ENCODE results near the gene NKD1.

Gene NKD1

DNA sequence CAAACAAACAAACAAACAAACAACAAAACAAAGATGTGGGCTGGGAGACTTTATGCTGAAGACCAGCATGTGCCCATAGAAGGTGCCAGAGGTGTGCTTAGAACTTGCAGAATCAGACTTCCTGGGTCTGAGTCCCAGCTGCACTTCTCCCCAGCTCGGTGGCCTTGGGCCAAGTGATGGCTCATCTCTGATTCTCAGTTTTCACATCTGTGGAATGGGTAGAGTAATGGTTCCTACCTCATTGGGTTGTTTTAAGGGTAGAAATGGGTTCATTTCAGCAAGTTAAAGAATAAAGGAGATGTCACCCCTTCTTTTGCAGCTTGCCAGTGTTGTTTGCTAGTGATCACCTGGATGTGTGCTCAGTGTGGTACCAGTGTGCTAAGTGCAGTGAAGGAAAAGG, 10.7 kb downstream of the NKD1 start:
- no peak for DNase-seq (ENCODE audit: low spot score)

DNA sequence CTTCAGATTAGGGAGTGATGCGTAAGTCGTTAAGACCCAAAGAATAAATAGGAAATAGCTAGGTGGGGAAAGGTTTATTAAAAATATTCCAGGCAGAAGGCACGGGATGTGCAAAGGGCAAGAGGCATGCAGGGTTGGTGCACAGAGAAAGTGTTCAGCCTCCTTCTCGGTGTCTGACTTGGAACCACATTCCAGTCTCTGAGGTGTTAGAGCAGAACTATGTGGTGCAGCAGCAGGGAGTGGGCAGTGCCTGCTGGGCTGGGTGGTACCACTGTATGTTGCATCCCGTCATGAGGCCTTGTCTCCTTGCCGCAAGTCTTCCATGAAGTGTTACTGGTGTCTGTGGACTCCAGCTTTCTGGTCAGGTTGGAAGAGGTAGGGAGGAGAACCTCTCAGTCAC, 11.1 kb downstream of the NKD1 start:
- no peak for DNase-seq (ENCODE audit: low spot score)

DNA sequence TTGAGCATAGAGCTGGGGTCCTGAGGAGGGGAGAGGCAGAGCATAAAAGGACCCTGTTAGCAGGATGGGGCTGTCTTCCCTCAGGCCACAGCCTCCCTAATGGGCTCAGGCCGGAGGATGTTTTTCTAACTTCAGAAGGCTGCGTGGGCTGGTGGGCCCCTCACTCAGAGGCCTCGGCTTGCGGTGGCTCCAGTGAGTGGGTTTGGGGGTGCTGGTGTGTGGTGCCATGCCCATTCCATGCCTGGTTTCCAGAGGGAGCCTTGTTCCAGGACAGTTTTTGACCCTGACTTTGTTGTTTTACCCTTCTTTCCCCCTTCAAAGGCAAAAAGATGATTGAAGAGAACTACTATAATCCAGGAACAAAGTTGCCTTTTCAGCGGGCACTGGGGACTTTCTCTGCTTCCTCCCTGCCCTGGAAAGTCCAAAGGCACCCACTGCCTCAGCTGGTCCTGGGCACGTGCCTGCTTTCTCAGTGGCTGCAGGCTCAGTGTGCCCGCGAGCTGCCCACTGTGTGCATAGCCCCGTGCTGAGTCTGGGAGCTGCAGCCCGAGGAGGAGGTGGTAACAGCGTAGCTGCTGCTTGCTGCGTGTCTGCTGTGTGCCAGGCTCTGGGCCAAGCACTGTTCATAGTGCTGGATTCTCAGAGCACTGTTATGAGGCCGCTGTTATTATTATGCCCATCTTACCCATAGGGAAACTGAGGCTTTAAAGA, 11.8 kb downstream of the NKD1 start:
- DNase-seq (ENCODE audit: low spot score): peak; percentile 41

DNA sequence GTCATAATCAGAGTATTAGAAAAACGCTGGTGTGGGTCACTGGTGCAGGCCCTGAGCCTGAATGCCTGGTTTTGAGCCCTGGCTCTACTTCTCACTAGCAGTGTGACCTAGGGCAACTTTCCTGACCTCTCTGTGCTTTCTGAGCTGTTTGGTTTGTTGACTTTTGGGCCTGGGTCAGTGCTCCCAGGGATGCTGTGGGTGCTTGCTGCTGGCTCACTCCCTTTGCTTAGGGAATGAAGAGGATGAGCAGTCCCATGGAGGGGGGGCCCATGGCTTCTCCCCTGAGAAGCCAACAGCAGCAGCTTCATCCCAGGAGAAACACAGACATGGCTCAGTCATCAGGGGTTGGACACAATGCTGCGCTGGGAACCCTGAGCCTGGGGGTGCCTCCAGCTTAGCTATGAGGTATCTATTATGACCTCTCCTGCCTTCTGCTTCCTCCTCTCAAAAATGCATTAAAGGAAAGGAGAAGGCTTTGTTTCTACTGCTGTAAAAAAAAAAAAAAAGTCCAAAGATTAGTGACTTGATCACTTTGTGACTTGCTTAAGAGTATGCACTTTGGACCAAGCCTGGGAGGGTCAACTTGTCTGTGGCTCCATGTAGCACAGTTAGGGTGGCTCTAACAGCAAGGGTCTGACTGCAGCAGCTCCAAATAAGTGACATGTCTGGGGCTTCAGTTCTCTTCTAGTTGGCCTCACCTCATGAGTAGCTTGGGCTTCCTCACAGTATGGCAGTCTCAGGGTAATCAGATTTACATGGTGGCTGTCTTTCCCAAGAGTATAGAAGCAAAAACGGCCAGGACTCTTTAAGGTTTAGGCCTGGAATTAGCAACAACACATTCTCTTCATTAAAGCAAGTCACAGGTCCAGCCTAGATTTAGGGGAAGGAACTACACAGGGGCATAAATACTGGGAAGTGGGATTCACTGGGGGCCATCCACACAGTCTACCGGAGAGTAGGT, 13.0 kb downstream of the NKD1 start:
- DNase-seq (ENCODE audit: low spot score): no peak

GRCh38 chr16:50562657-50563056, 14.5 kb downstream of the NKD1 start:
- DNase-seq (ENCODE audit: low spot score): no peak

- no peak for DNase-seq (ENCODE audit: low spot score)
Measured at GRCh38 chr16:50563989-50564388, 15.8 kb downstream of the NKD1 start.

GRCh38 chr16:50565428-50565827, 17.2 kb downstream of the NKD1 start:
- DNase-seq (ENCODE audit: low spot score): no peak

DNA sequence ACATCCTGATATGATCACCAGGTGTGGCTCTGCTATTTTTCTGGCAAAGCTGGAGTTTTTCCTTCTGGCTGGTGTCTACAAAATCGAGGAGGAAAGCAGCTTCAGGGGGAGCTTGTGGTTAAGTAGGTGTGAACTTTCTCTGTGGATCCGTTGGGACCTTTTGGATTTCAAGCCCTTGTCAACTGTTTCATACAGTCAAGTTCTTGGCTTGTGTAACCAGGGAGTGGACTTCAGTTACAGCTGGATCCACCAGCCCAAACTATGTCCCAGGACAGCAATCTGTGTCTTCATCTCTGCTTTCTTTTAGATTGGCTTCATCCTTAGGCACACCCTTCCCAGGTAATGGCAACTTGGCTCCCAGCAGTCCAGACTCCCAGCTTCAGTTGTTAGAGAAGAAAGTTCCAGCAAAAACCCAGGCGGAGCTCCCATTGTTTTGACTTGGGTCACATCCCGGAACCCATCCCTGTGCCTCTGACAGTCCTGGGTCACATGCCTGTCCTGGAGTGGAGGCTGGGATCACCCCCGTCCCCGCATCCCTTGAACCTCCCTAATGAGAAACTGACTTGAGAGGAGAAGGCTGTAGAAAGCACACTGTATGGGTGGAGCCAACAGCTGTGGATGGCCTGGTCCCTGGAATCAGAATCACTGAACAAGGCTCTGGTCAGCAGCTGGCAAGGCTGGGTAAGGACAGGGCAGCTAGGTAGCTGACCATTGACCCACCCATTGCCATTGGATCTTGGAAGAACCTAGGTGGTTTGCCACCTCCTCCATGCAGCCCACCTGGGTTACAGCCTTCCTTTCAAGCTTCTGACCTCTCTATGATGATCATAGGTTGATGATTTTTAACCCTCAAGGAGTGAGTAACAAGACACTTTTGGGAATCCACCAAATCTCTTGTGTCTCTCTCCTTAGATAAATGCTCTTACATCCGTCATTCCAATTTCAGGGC, 18.1 kb downstream of the NKD1 start:
- no peak for DNase-seq (ENCODE audit: low spot score)

DNA sequence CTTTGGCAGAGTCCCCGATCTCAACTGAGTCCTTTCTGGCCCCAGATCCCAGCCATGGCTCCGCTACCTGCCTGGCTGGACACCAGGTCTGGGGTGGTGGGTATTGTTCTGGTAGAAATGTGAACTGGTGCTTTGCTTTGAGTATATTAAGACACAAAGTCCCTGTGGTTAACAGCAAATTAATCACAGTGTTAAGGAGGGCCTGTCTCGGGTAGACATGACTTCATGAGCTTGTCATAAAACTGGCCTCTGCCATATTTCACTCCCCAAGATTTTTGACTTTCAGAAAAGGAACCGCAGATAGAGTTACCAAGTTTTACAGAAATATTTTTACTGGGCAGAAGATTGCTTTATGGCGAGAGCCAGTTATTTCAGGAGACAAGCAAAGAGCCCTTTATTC, 19.5 kb downstream of the NKD1 start:
- no peak for DNase-seq (ENCODE audit: low spot score)

GRCh38 chr16:50568187-50568815, 20.1 kb downstream of the NKD1 start:
- no peak for DNase-seq (ENCODE audit: low spot score)

DNA sequence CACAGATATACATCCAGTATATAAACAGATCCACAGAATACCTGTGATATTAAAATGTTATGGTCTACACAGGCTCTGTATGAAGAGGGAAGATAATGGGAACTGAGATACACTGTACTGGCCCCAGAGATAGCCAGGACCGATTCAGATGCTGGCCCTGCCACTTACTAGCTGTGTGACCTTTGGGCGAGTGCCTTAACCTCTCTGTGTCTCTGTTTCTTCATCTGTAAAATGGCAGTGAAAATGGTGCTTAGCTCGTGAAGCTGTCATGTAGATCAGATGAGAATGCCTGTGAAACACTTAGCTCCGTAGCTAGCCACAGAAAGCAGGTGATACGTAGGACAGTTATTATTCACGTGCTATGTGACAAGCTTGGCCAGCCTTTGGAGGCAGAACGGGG, 22.2 kb downstream of the NKD1 start:
- no peak for DNase-seq (ENCODE audit: low spot score)

DNA sequence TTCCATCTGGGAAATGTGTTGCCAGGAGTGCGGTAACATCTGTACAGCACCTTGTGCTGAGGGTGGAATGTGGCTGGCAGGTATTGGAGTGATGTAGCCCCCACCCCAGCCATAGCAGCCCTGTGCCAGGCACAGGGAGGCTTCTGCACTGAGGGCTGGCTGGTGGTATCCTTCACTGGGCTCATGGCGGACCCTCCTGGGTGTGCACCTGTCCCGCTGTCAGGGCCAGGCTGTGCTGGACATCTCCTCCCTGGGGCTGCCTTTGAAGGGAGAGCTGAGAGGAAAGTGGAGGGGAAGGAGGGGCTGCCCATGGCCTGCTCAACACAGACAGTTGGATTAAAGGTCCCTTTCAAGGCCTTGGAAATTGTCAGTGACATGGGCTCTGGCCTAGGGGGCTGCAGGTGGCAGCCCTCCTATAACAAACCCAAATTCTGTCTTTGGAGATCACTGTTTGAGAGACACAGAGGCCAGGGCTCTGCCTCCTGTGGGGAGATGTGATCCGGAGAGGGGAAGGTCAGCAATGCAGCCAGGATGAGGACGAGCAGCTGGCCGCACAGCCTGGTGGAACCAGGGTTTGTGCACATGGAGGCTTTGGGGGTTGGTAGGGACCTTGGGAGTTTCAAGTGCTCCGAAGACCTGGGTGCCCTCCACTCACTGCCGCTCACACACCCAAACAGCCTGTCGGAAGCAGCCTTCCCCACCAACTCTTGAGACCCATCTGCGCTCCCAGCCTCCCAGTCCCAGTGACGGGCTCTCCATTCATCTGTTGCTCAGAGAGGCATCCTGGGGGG, 22.8 kb downstream of the NKD1 start:
- no peak for DNase-seq (ENCODE audit: low spot score)

- no peak for DNase-seq (ENCODE audit: low spot score)
Measured at GRCh38 chr16:50571786-50572185, 23.6 kb downstream of the NKD1 start.

GRCh38 chr16:50572700-50573099, 24.5 kb downstream of the NKD1 start:
- DNase-seq (ENCODE audit: low spot score): no peak

DNA sequence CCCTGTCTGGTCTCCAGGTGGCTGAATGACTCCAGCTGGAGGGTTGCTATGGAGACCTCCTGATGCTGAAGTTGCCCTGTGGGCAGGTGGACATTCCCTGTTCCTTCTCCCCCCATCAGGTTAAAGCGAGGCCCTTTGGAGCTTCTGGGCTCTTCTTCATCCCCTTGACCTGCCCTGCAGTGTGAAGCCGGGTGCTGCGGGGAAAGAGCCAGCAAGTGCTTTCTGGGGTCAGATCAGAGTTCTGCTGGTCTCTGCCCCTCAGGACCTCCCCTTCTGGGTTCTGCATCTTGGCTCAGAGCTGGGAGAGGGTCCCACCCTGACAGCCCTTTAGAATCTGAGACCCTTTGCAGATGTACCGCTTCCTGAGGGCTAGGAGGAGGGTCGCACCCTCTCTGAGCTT, 25.1 kb downstream of the NKD1 start:
- no peak for DNase-seq (ENCODE audit: low spot score)

- DNase-seq (ENCODE audit: low spot score): no peak
Measured at GRCh38 chr16:50573947-50574744, 25.9 kb downstream of the NKD1 start.

DNA sequence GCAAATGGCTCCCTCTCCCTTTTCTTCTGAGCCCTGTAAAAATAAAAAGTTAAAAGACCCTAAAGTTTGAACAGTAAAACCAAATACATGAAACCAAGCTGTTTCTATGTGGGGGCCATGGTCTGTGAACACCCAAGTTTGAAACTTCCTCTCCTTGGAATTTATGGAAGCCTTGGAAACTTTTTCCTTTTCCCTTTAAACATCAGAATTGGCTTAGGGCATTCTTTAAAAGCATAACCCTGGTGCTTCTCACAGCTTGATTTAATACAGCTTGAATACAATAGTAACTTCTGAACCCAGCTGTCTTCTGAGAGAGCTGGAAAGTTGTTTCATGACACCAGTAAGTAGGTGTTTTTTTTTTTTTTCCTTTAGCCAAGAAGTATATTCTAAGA, 26.5 kb downstream of the NKD1 start:
- no peak for DNase-seq (ENCODE audit: low spot score)

DNA sequence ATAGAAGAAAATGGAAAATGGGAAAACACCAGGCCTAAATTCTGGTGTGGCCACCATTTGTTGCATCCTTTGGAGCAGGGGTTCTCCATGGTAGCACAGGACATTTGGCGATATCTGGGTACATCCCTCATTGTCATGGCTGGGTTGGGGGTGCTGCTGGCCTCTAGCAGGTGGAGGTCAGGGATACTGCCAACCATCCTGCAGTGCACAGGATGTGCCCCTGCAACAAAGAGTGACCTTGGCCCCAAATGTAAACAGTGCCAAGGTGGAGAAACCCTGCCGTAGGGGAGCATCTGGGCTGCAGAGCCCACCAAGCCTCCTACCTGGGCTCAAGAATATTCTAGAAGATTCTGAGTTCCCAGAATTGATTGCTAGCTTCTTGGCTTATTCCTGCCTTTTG, 27.5 kb downstream of the NKD1 start:
- no peak for DNase-seq (ENCODE audit: low spot score)

GRCh38 chr16:50576403-50577113, 28.4 kb downstream of the NKD1 start:
- no peak for DNase-seq (ENCODE audit: low spot score)
